Epithelial cell of proximal tubule (primary cell): ENCODE data around the gene STK26. TPM values are rescaled to one million over a fixed set of nuclear protein-coding genes. Genes with fewer than 3 reads are reported as not detected.
A peak's percentile ranks its signal among the peaks of the same experiment; 100 is the strongest.

Source experiments
- DNase-seq: peaks from one replicate; pipeline ENCODE4 v3.0.0-alpha.2; 2011; ENCODE audit warnings: low read depth
- H3K4me3 ChIP-seq: 2 replicates; pipeline ENCODE4 v1.5.1; 2011; ENCODE audit warnings: low read depth, mild to moderate bottlenecking, low read length
- CTCF ChIP-seq: conservative IDR thresholded peaks from 2 replicates; pipeline ENCODE4 v1.5.1; 2012; ENCODE audit warnings: low read depth, mild to moderate bottlenecking, low read length
- total RNA-seq: library from RNA; depleted of rRNA; stranded (reverse); fragments of >200 nt; gene quantifications from 2 replicates; pipeline ENCODE4 v1.2.3, GENCODE V29; 2015

STK26 gene
- total RNA-seq, 1 donor from 2014 or later = 23.7 TPM

GRCh38 chrX:132068405-132068804 lies 45.3 kb downstream of the STK26 start:
- no peak for TF ChIP-seq CTCF
- no peak for DNase-seq
- no peak overlapping the region for H3K4me3 ChIP-seq

GRCh38 chrX:132071254-132071653 lies 48.2 kb downstream of the STK26 start:
- no peak for DNase-seq
- no peak overlapping the region for H3K4me3 ChIP-seq
- TF ChIP-seq CTCF = peak; percentile 33

GRCh38 chrX:132077414-132077813 lies 54.3 kb downstream of the STK26 start:
- DNase-seq = no peak
- H3K4me3 ChIP-seq = no peak overlapping the region
- TF ChIP-seq CTCF = no peak

- TF ChIP-seq CTCF = no peak
- no peak for DNase-seq
- H3K4me3 ChIP-seq = no peak overlapping the region
These were observed 54.8 kb downstream of the STK26 start for GRCh38 chrX:132077912-132078311.

- no peak overlapping the region for H3K4me3 ChIP-seq
- no peak for DNase-seq
- TF ChIP-seq CTCF = no peak
These were observed 62.7 kb downstream of the STK26 start for GRCh38 chrX:132085786-132086185.

- no peak for TF ChIP-seq CTCF
- DNase-seq = no peak
- H3K4me3 ChIP-seq = no peak overlapping the region
These were observed 63.6 kb downstream of the STK26 start for GRCh38 chrX:132086672-132087071.

GRCh38 chrX:132088864-132089263 lies 65.8 kb downstream of the STK26 start:
- no peak for TF ChIP-seq CTCF
- DNase-seq = no peak
- H3K4me3 ChIP-seq = no peak overlapping the region
